Gastrocnemius medialis (tissue), 4 donors: ENCODE measurements around the gene ASS1.

Source experiments
- CTCF ChIP-seq, 5 experiments: fragments of 450-650 bp in 3 of 5; fragments of 200-600 bp in 2 of 5; sonication (generic) in 2 of 5; IDR thresholded peaks in 4 of 5; conservative IDR thresholded peaks in 1 of 5; 1 replicate in 4 of 5; 2 replicates in 1 of 5; pipeline ENCODE4 v1.5.1; 2016 to 2019; ENCODE audit warnings: antibody characterized with exemption in 5 of 5, mild to moderate bottlenecking in 3 of 5, moderate library complexity in 3 of 5
- POLR2A ChIP-seq, 2 donors: fragments of 450-650 bp; IDR thresholded peaks; one replicate each; pipeline ENCODE4 v1.6.1; 2017; ENCODE audit warnings: antibody characterized with exemption in 2 of 2, mild to moderate bottlenecking in 2 of 2, moderate library complexity in 2 of 2

GRCh38 chr9:130484362-130485072, 39.8 kb downstream of the ASS1 start:
- no peak for TF ChIP-seq POLR2A (IDR thresholded peaks at IDR 0.05)
- TF ChIP-seq CTCF (IDR thresholded peaks at IDR 0.05 in 4 of 5, conservative IDR thresholded peaks at IDR 0.05 in 1 of 5): no peak
